Endothelial cell of umbilical vein (primary cell): ENCODE data around the gene SPIB. TPM values are rescaled to one million over a fixed set of nuclear protein-coding genes. Genes with fewer than 3 reads are reported as not detected.

Experiments used
- BruUV-seq: library from RNA; stranded (reverse); fragments of 400-500 nt; replicated peaks from 2 replicates; lab custom pipeline; 2021; lab: Mats Ljungman, UMichigan
- CTCF ChIA-PET: fragments of 300-600, 350-600 bp; sonication (Branson Sonifier 250); formaldehyde crosslinking; loops from one replicate; lab custom pipeline; 2021; ENCODE audit warnings: antibody characterized with exemption, inconsistent platforms; lab: Charles Lee
- POLR2A ChIA-PET: fragments of 300-600, 350-600 bp; sonication (Branson Sonifier 250); formaldehyde crosslinking; loops from one replicate; lab custom pipeline; 2021; ENCODE audit warnings: antibody characterized with exemption, inconsistent platforms; lab: Charles Lee
- DNase-seq: peaks from one replicate; pipeline ENCODE4 v3.0.0-alpha.2; 2011; ENCODE audit warnings: low read depth, low spot score
- FAIRE-seq: peaks from 2 replicates; lab custom pipeline; 2011; peaks lifted over from hg19 to GRCh38; lab: Jason Lieb, UNC
- H2AFZ ChIP-seq: 2 replicates; pipeline ENCODE4 v1.6.0; 2012; ENCODE audit warnings: low read depth, low read length, control low read depth, inconsistent platforms
- H3K27ac ChIP-seq: 2 replicates; pipeline ENCODE4 v1.5.1; 2011; ENCODE audit warnings: low read depth, mild to moderate bottlenecking, control low read depth, low read length, moderate library complexity; ENCODE audit not compliant: insufficient read depth
- H3K27me3 ChIP-seq, 2 experiments: 2 replicates each; pipeline versions ENCODE4 v1.6.0 to v1.6.1; 2011; ENCODE audit warnings: low read length in 2 of 2, mixed read lengths in 1 of 2; ENCODE audit not compliant: control insufficient read depth in 2 of 2, insufficient read depth in 2 of 2
- H3K36me3 ChIP-seq, 2 experiments: 2 replicates in 1 of 2; 3 replicates in 1 of 2; pipeline ENCODE4 v1.5.1; 2011; ENCODE audit warnings: low read length in 2 of 2, mild to moderate bottlenecking in 1 of 2, moderate library complexity in 1 of 2; ENCODE audit not compliant: control insufficient read depth in 2 of 2, insufficient read depth in 2 of 2; ENCODE audit errors: extremely low read depth in 1 of 2
- H3K4me1 ChIP-seq: 3 replicates; pipeline ENCODE4 v1.5.1; 2011; ENCODE audit warnings: mild to moderate bottlenecking, low read length; ENCODE audit not compliant: control insufficient read depth, insufficient read depth; ENCODE audit errors: extremely low read depth
- H3K4me2 ChIP-seq: 2 replicates; pipeline ENCODE4 v1.6.1; 2011; ENCODE audit warnings: low read length, control low read depth, mixed read lengths; ENCODE audit not compliant: insufficient read depth
- H3K4me3 ChIP-seq, 3 experiments: fragments of 200-600 bp in 1 of 3; sonication (generic), shearing (Covaris generic) in 1 of 3; replicated peaks in 1 of 3; 2 replicates each; pipeline ENCODE4 v1.5.1; 2011 to 2016; ENCODE audit warnings: control low read depth in 3 of 3, low read length in 3 of 3, mild to moderate bottlenecking in 2 of 3, inconsistent platforms in 1 of 3, low read depth in 1 of 3, moderate library complexity in 1 of 3; ENCODE audit not compliant: insufficient read depth in 1 of 3
- H3K79me2 ChIP-seq: 2 replicates; pipeline ENCODE4 v1.6.0; 2012; ENCODE audit warnings: low read length, inconsistent platforms; ENCODE audit not compliant: control insufficient read depth, insufficient read depth
- H3K9ac ChIP-seq: replicated peaks from 2 replicates; pipeline ENCODE3; 2011; ENCODE audit warnings: low read length, control low read depth; ENCODE audit not compliant: insufficient read depth; ENCODE audit errors: extremely low read depth
- H3K9me1 ChIP-seq: replicated peaks from 3 replicates; pipeline ENCODE4 v1.6.0; 2011; ENCODE audit warnings: mild to moderate bottlenecking, low read length; ENCODE audit not compliant: control insufficient read depth, insufficient read depth; ENCODE audit errors: extremely low read depth
- H3K9me3 ChIP-seq: replicated peaks from 2 replicates; pipeline ENCODE4 v1.5.1; 2012; ENCODE audit warnings: low read length, inconsistent platforms; ENCODE audit not compliant: control insufficient read depth, insufficient read depth
- H4K20me1 ChIP-seq: replicated peaks from 2 replicates; pipeline ENCODE3; 2011; ENCODE audit warnings: mild to moderate bottlenecking, low read length; ENCODE audit not compliant: control insufficient read depth, insufficient read depth; ENCODE audit errors: extremely low read depth
- CTCF ChIP-seq, 2 donors: IDR thresholded peaks; 1 replicate in 1 of 2; 2 replicates in 1 of 2; pipeline ENCODE4 v1.5.1; 2011; ENCODE audit warnings: low read length in 2 of 2, mild to moderate bottlenecking in 2 of 2, moderate library complexity in 2 of 2, control low read depth in 1 of 2, inconsistent platforms in 1 of 2, low read depth in 1 of 2; ENCODE audit not compliant: insufficient read depth in 1 of 2; ENCODE audit errors: extremely low read depth in 1 of 2
- EZH2 ChIP-seq: IDR thresholded peaks from 2 replicates; pipeline ENCODE4 v1.6.1; 2012; ENCODE audit warnings: borderline replicate concordance, low read depth, mild to moderate bottlenecking, moderate library complexity, low read length, inconsistent platforms; ENCODE audit not compliant: severe bottlenecking
- FOS ChIP-seq: IDR thresholded peaks from 2 replicates; pipeline ENCODE4 v1.6.1; 2011; ENCODE audit warnings: mild to moderate bottlenecking, low read length, moderate library complexity, borderline replicate concordance; ENCODE audit not compliant: insufficient read depth
- GATA2 ChIP-seq: IDR thresholded peaks from 2 replicates; pipeline ENCODE4 v1.7.0; 2011; ENCODE audit warnings: low read depth, mild to moderate bottlenecking, moderate library complexity, mixed read lengths, low read length; ENCODE audit not compliant: insufficient read length, insufficient read depth
- JUN ChIP-seq: IDR thresholded peaks from 2 replicates; pipeline ENCODE4 v1.6.1; 2011; ENCODE audit warnings: borderline replicate concordance, low read depth; ENCODE audit not compliant: insufficient read length, insufficient read depth
- POLR2A ChIP-seq: IDR thresholded peaks from 2 replicates; pipeline ENCODE4 v1.6.1; 2012; ENCODE audit warnings: low read depth, mild to moderate bottlenecking, control low read depth, low read length
- POLR2AphosphoS5 ChIP-seq: IDR thresholded peaks from 2 replicates; pipeline ENCODE4 v1.6.1; 2012; ENCODE audit warnings: low read depth, mild to moderate bottlenecking, control low read depth, low read length, moderate library complexity; ENCODE audit not compliant: insufficient read depth
- dilution Hi-C: fragments of 300-500 bp; cut with MboI; formaldehyde crosslinking; loops from one replicate; pipeline ENCODE4 v1.15.0; 2019; ENCODE audit warnings: low sequenced_read_pairs; ENCODE audit not compliant: extremely low pct_ligation_motif_present
- intact Hi-C: fragments of 100-400 bp; cut with micrococcal nuclease; formaldehyde crosslinking; loops from one replicate; pipeline ENCODE4 v1.10.0; 2022
- polyA plus RNA-seq, 4 experiments: library from polyadenylated mRNA; depleted of rRNA in 3 of 4; stranded (reverse) in 3 of 4; unstranded in 1 of 4; fragments of >200 nt; gene quantifications; 2 replicates each; pipeline versions ENCODE4 v1.2.1 to v1.2.3, GENCODE V29; 2011 to 2012; ENCODE audit warnings: missing spikeins in 1 of 4
- total RNA-seq: library from RNA; stranded (reverse); gene quantifications from 2 replicates; pipeline ENCODE4 v1.2.3, GENCODE V29; 2021
- TF ChIP-seq, protein P1 (sequence below): IDR thresholded peaks from 2 replicates; pipeline ENCODE4 v1.6.1; 2011; ENCODE audit not compliant: insufficient read depth, insufficient read length

SPIB gene
- total and polyA plus RNA-seq, 2 donors (not counting 3 experiments of a cell fraction or from before 2014, with no cell fraction given), result not detected

DNA sequence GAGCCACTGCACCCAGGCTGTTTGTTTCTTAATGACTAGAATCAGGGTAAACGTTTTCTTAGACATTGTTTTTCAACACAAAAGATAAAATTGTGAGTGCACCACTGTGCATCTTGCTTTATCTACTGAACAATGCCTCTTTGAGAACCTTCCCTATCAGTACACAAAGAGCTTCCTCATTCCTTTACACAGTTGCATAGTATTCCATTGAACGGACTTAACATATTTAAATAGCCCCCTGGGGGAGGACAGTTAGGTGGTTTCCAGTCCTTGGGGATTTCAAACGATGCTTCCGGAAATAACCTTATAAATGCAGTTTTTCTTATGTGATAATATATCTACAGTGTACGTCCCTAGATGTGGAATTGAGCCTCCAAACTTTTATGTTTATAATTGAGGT lies 26.0 kb upstream of the SPIB start:
- DNase-seq, result no peak
- no peaks in the 10 kb centered on the region for H3K9me3 ChIP-seq
- H3K36me3 ChIP-seq, result no peaks in the 10 kb centered on the region
- intact Hi-C loops (no loop called here), dilution Hi-C loops (no loop called here)
- H3K4me2 ChIP-seq, result no peak overlapping the region
- no peak for TF ChIP-seq CTCF (IDR thresholded peaks at IDR 0.05; ENCODE audit: extremely low read depth in 1 of 2, insufficient read depth in 1 of 2, low read depth in 1 of 2, low read length in 2 of 2)
- TF ChIP-seq, protein P1, sequence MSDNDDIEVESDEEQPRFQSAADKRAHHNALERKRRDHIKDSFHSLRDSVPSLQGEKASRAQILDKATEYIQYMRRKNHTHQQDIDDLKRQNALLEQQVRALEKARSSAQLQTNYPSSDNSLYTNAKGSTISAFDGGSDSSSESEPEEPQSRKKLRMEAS, result no peak
- H4K20me1 ChIP-seq, result no peaks in the 10 kb centered on the region
- H3K4me3 ChIP-seq, result no peak overlapping the region
- ChIA-PET POLR2A (no interaction called here), CTCF (no interaction called here)
- no peaks in the 10 kb centered on the region for H3K9me1 ChIP-seq
- no peak overlapping the region for H3K27ac ChIP-seq
- no peak overlapping the region for H2AFZ ChIP-seq
- peaks cover 18% of the 10 kb centered on the region for H3K79me2 ChIP-seq
- no peak overlapping the region for H3K9ac ChIP-seq
- no TSS peak for BruUV-seq
- H3K27me3 ChIP-seq, result no peaks in the 10 kb centered on the region
- FAIRE-seq, result no peak
- H3K4me1 ChIP-seq, result no peaks in the 10 kb centered on the region

- Histone ChIP-seq H3K9ac (no peak overlapping the region), H4K20me1 (no peaks in the 10 kb centered on the region), H3K27me3 (no peaks in the 10 kb centered on the region), H3K79me2 (peaks cover 16% of the 10 kb centered on the region), H3K4me2 (no peak overlapping the region), H3K4me1 (no peaks in the 10 kb centered on the region), H3K36me3 (no peaks in the 10 kb centered on the region), H3K27ac (no peak overlapping the region), H3K9me3 (no peaks in the 10 kb centered on the region), H2AFZ (no peak overlapping the region), H3K4me3 (no peak overlapping the region), H3K9me1 (no peaks in the 10 kb centered on the region)
- CTCF ChIA-PET, result no interaction called here
- TF ChIP-seq FOS (no peak), EZH2 (no peak), JUN (no peak), POLR2AphosphoS5 (no peak), POLR2A (no peak), GATA2 (no peak), CTCF (IDR thresholded peaks at IDR 0.05; ENCODE audit: extremely low read depth in 1 of 2, insufficient read depth in 1 of 2, low read depth in 1 of 2, low read length in 2 of 2) (no peak)
- TF ChIP-seq, protein P1, result no peak
- DNase-seq, result no peak
- POLR2A ChIA-PET, result no interaction called here
- intact Hi-C loops (no loop called here), dilution Hi-C loops (no loop called here)
- no TSS peak for BruUV-seq
- no peak for FAIRE-seq
Measured at GRCh38 chr19:50393589-50393988, 25.1 kb upstream of the SPIB start.
